Measurements from ENCODE around the gene CEP152.
"Not testable (repeated sequence)": the region's sequence is repeated elsewhere in the genome, so short reads cannot be mapped to it uniquely, and the experiment has no call there.

- not testable (repeated sequence) for TF ChIP-seq CTCF, POLR2A (IDR thresholded peaks at IDR 0.05)
These were observed 43.6 kb upstream of the CEP152 start for GRCh38 chr15:48854434-48854833.

Data from right lobe of liver (tissue), 4 donors.